SU-DHL-6 (cell line): ENCODE results near the gene CIT.

Experiments used
- CTCF ChIP-seq: fragments of 200-600 bp; sonication (generic); IDR thresholded peaks from one replicate; pipeline ENCODE4 v1.5.1; 2017; ENCODE audit warnings: antibody characterized with exemption, mild to moderate bottlenecking, low read length, moderate library complexity; ENCODE audit not compliant: insufficient read depth, poor library complexity, severe bottlenecking
- EZH2phosphoT487 ChIP-seq: fragments of 200-600 bp; sonication (generic), shearing (Covaris generic); conservative IDR thresholded peaks from 2 replicates; pipeline ENCODE4 v1.6.1; 2018; ENCODE audit warnings: mild to moderate bottlenecking, antibody characterized with exemption, low read length, moderate library complexity, mixed read lengths

GRCh38 chr12:119666226-119666795 lies 210.8 kb downstream of the CIT start:
- TF ChIP-seq EZH2phosphoT487 (no peak), CTCF (no peak)
